ENCODE data around the gene GPAT3.
"Not testable (repeated sequence)": the region's sequence is repeated elsewhere in the genome, so short reads cannot be mapped to it uniquely, and the experiment has no call there.

GPAT3 gene

DNA sequence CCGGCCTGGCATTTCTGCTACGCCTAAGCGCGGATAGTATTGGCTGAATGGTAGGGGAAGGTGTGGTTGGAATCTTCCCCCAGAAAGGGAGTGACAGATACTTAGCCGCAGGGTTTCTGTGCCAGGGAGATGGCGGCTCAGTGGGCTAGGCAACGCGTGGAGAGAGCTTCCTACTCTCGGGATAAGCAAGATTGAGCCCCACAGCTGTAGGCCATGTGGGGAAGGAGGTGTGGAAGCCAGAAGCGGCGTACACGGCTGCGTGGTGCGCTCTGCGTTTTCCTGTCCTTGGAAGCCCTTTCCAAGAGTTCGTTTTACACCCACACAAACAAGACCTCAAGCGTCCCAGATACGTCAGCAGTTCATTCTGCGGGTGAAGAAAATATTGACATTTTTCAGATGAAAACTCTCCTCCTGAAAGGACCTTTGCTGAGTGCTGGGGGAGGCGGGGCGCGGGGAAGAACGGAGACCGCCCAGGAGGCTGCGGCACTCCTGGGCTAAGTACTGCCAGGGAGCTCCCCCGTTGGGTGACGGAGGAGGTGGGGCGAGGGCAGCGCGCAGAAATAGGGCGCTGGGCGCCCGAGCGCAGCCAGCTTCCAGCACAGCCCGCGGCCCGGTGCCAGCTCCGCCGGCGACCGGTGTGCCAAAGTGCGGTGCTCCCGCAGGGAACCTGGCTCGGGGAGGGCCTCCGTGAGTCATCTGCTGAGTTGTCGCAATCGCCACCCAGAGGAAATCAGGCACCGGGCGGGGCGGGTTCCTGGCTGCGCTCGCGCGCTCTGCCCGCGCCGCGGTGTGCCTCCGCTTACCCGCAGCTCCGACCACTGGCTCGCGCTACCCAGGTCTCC is at the start of gene GPAT3:
Gene GPAT3 (plus strand): TSS at position 589 of the 842 bp plus-strand sequence. CDS start 515 bp downstream, outside the sequence.
- Histone ChIP-seq H3K27ac (ENCODE audit: low read depth, low read length) (no peak within 1 kb of the TSS), H2AFZ (ENCODE audit: low read length, unreplicated experiment) (peak within 1 kb of the TSS; percentile 96), H3K4me1 (ENCODE audit: control insufficient read depth, insufficient read depth, low read length, unreplicated experiment) (peaks cover 17% of the 10 kb centered on the region), H3K79me2 (ENCODE audit: control insufficient read depth, insufficient read depth, low read length, unreplicated experiment) (peaks cover 4% of the 10 kb centered on the region), H3K4me3 (ENCODE audit: low read depth, low read length) (peak within 1 kb of the TSS; percentile 87), H3K27me3 (ENCODE audit: insufficient read depth, low read length) (peaks cover 20% of the 10 kb centered on the region), H3K36me3 (ENCODE audit: insufficient read depth, low read length) (no peaks in the 10 kb centered on the region)

DNA sequence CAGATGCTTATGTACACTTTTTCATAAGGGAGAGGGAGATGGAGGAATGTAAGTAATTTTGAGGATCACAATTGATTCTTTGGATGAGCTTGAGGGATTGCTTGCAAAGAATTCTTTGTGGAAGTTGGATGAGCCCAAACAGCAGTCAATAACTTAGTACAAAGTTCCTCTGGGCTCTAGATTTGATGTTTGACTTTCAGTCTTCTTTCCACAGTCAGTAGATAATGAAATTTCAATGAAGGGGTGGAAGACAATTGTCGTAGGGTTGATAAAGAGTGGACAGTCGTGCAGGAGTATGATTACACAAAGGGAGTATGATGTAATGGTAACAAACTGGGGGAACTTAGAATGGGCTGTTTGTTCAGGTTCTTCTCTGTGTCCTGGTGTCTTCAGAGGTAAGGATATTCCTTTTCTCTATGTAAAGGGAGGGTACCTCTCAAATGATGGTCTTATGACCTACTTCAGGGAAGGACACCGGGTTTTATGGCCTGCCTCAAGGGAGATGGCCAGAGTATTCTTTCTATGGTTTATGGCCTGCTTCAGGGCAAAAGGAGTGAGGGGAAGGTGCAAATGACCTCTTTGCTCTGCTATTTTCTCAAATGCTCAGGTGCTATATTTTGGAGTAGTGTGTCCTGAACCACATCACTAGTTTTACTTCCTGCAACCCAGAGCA is 49.3 kb upstream of the GPAT3 start:
- Histone ChIP-seq H3K4me3 (ENCODE audit: low read depth, low read length) (no peak overlapping the region), H3K79me2 (ENCODE audit: control insufficient read depth, insufficient read depth, low read length, unreplicated experiment) (peaks cover 2% of the 10 kb centered on the region), H3K27me3 (ENCODE audit: insufficient read depth, low read length) (no peaks in the 10 kb centered on the region), H3K4me1 (ENCODE audit: control insufficient read depth, insufficient read depth, low read length, unreplicated experiment) (peaks cover 8% of the 10 kb centered on the region), H3K27ac (ENCODE audit: low read depth, low read length) (no peak overlapping the region), H2AFZ (ENCODE audit: low read length, unreplicated experiment) (no peak overlapping the region), H3K36me3 (ENCODE audit: insufficient read depth, low read length) (no peaks in the 10 kb centered on the region)

DNA sequence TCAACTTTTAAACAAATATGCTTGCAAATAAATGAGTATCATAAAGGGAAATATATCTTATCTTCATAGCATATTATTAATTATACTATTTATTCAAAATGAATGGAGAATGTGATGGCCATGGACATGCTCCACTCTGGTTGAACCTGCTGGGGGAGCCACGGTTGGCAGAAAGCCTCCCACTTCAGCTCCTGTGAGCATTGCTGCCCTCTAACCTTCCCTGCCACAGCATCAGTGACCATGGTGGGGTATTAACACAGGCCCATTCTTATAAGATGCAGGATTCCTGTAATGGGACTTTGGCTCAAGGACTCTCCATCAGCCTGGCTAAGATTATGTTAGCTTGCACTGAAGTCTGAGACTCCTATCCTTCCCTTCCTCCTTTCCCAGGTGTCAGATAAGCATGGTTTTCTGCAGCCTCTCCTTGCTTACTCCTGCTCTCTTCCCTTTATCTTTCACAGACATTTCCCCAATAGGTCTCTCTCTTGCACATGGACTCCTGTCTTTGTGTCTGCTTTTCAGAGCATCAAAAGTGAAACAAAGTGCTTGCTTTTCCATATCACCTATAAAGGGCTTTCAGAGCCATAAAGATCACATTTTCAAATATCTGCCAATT is 46.1 kb upstream of the GPAT3 start:
- Histone ChIP-seq H3K27ac (ENCODE audit: low read depth, low read length) (no peak overlapping the region), H3K4me3 (ENCODE audit: low read depth, low read length) (no peak overlapping the region), H3K36me3 (ENCODE audit: insufficient read depth, low read length) (no peaks in the 10 kb centered on the region), H3K27me3 (ENCODE audit: insufficient read depth, low read length) (no peaks in the 10 kb centered on the region), H3K4me1 (ENCODE audit: control insufficient read depth, insufficient read depth, low read length, unreplicated experiment) (peaks cover 5% of the 10 kb centered on the region), H3K79me2 (ENCODE audit: control insufficient read depth, insufficient read depth, low read length, unreplicated experiment) (no peaks in the 10 kb centered on the region), H2AFZ (ENCODE audit: low read length, unreplicated experiment) (peak overlapping the region; percentile 63)

DNA sequence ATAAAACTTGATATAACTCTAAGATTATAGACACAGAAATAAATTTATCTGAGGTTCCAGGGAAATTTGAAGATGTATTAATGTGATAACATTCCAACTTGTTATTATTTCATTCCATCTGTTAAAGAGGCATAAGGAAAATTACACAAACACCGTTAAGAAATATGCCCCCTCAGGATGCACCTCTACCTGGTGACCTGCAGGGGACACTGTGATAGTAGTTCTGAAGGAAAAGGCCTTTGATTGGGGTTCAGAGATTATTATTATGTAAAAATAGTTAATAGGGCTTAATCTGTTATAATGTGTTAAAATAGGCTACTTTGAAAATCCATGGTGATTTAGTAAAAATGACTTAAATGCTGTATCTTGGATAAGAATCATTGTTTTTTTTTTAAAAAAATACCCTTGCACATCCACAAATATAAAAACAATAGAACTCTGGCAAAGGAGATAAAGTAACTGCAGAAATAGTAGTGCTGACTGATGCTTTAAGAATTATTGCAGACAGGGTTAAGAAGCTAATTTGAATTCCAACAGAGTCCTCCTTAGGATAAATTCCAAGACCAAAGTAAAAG is 44.9 kb upstream of the GPAT3 start:
- H3K79me2 ChIP-seq (ENCODE audit: control insufficient read depth, insufficient read depth, low read length, unreplicated experiment), result no peaks in the 10 kb centered on the region
- H3K36me3 ChIP-seq (ENCODE audit: insufficient read depth, low read length), result no peaks in the 10 kb centered on the region
- no peak overlapping the region for H3K4me3 ChIP-seq (ENCODE audit: low read depth, low read length)
- H3K4me1 ChIP-seq (ENCODE audit: control insufficient read depth, insufficient read depth, low read length, unreplicated experiment), result no peaks in the 10 kb centered on the region
- no peak overlapping the region for H2AFZ ChIP-seq (ENCODE audit: low read length, unreplicated experiment)
- H3K27me3 ChIP-seq (ENCODE audit: insufficient read depth, low read length), result no peaks in the 10 kb centered on the region
- H3K27ac ChIP-seq (ENCODE audit: low read depth, low read length), result no peak overlapping the region

DNA sequence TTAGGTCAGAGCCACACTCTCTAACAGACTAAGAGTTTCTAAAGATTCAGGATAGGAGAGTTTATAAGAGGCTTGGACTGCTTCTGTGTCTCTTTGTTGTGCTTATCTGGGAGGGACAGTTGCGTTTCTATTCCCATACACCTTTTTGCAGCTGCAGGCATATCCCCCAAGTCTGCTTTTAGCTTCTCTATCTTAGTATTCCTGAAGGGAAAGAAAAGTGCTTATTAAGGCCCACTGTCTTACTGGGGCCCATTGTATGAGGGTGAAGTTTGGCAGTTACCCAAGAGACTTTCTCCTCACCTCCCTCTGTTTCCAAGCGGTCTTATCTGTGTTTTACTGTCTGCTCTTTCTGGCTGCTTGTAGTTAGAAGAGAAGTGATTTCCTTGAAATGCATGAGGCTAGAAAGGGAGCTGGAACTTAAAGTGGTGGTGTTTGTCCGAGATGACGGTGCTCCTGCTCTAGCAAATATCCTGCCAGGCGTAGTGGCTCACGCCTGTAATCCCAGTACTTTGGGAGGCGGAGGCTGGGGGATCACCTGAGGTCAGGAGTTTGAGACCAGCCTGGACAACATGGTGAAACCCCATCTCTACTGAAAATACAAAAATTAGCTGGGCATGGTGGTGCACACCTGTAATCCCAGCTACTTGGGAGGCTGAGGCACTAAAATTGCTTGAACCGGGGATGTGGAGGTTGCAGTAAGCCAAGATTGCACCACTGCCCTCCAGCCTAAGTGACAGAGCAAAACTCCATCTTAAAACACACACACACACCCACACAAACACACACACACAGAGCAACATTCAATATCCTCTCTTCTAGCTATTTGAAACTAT is 39.6 kb upstream of the GPAT3 start:
- not testable (repeated sequence) for H3K27ac ChIP-seq (ENCODE audit: low read depth, low read length); H3K36me3 ChIP-seq (ENCODE audit: insufficient read depth, low read length); H3K4me3 ChIP-seq (ENCODE audit: low read depth, low read length); H3K4me1 ChIP-seq (ENCODE audit: control insufficient read depth, insufficient read depth, low read length, unreplicated experiment); H2AFZ ChIP-seq (ENCODE audit: low read length, unreplicated experiment); H3K79me2 ChIP-seq (ENCODE audit: control insufficient read depth, insufficient read depth, low read length, unreplicated experiment); H3K27me3 ChIP-seq (ENCODE audit: insufficient read depth, low read length)

DNA sequence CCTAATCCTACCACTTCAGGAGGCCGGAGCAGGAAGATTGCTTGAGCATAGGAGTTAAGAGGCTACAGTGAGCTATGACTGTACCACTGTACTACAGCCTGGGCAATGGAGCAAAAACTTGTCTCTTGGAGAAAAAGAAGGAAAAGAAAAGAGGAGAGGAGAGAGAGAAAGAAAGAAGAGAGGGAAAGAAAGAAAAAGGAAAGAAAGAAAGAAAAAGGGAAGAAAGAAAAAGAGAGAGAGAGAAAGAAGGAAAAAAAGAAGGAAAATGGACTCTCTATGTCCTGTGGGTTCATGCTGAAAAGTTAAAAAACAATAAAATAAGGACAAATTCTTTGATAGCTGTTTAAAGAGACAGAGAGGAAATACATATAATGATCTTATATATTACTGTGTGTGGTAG is 37.7 kb upstream of the GPAT3 start:
- H2AFZ ChIP-seq (ENCODE audit: low read length, unreplicated experiment), result no peak overlapping the region

DNA sequence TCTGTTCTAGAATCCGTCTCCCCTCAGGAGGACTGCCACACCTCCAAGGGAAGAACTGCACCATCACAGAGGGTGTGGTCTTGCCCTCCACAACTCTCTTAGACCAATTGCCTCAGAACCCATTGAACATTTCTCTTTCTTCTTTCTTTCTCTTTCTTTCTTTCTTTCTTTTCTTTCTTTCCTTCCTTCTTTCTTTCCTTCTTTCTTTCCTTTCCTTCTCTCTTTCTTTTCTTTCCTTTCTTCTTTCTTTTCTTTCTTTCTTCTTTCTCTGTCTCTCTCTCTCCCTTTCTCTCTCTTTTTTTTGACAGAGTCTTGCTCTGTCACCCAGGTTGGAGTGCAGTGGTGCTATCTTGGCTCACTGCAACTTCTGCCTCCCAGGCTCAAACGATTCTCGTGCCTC is 34.2 kb upstream of the GPAT3 start:
- not testable (repeated sequence) for H3K4me1 ChIP-seq (ENCODE audit: control insufficient read depth, insufficient read depth, low read length, unreplicated experiment); H3K36me3 ChIP-seq (ENCODE audit: insufficient read depth, low read length); H3K27me3 ChIP-seq (ENCODE audit: insufficient read depth, low read length); H3K79me2 ChIP-seq (ENCODE audit: control insufficient read depth, insufficient read depth, low read length, unreplicated experiment); H3K27ac ChIP-seq (ENCODE audit: low read depth, low read length); H3K4me3 ChIP-seq (ENCODE audit: low read depth, low read length); H2AFZ ChIP-seq (ENCODE audit: low read length, unreplicated experiment)

More for the DNA sequence above, 37.7 kb upstream of the GPAT3 start:
- Histone ChIP-seq H3K27ac (ENCODE audit: low read depth, low read length) (no peak overlapping the region), H3K4me1 (ENCODE audit: control insufficient read depth, insufficient read depth, low read length, unreplicated experiment) (no peaks in the 10 kb centered on the region), H3K4me3 (ENCODE audit: low read depth, low read length) (no peak overlapping the region), H3K27me3 (ENCODE audit: insufficient read depth, low read length) (no peaks in the 10 kb centered on the region), H3K79me2 (ENCODE audit: control insufficient read depth, insufficient read depth, low read length, unreplicated experiment) (no peaks in the 10 kb centered on the region), H3K36me3 (ENCODE audit: insufficient read depth, low read length) (no peaks in the 10 kb centered on the region)

DNA sequence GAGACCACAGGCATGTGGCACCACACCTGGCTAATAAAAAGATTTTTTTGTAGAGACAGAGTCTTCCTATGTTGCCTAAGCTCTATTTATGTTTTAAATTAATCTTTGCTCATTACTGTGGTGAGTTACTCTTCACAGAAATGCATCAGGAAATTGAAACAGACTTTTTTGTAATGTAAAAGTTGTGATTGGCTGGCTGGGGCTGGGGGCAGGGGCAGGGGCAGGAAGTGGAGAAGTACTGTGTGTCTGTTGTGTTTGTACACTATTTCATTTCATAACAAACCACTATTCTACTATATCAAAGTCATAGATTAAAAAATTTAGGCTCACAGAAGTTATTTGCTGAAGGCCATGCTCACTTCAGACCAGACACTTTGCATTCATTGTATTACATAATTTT is 31.9 kb upstream of the GPAT3 start:
- Histone ChIP-seq H3K4me1 (ENCODE audit: control insufficient read depth, insufficient read depth, low read length, unreplicated experiment) (no peaks in the 10 kb centered on the region), H3K4me3 (ENCODE audit: low read depth, low read length) (no peak overlapping the region), H3K36me3 (ENCODE audit: insufficient read depth, low read length) (no peaks in the 10 kb centered on the region), H2AFZ (ENCODE audit: low read length, unreplicated experiment) (no peak overlapping the region), H3K27me3 (ENCODE audit: insufficient read depth, low read length) (no peaks in the 10 kb centered on the region), H3K79me2 (ENCODE audit: control insufficient read depth, insufficient read depth, low read length, unreplicated experiment) (no peaks in the 10 kb centered on the region), H3K27ac (ENCODE audit: low read depth, low read length) (no peak overlapping the region)

DNA sequence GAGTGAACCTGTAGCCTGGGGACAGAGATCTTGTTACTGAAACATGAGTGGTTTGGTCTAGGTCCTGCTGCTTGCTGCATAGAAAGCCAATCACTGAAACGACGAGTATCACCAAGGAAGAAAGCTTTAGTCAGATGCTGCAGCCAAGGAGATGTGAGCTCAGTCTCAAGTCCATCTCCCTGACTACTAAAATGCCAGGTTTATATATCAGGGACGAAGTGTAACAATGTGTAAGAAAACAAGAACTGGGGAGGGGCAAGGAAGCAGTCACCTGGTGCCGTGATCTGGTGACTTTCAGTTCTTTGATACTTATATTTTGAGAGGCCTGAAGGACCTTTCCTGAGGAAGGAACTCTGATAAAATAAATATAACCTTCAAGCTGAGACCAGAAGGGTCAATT is 31.4 kb upstream of the GPAT3 start:
- H2AFZ ChIP-seq (ENCODE audit: low read length, unreplicated experiment), result no peak overlapping the region
- no peaks in the 10 kb centered on the region for H3K27me3 ChIP-seq (ENCODE audit: insufficient read depth, low read length)
- no peak overlapping the region for H3K4me3 ChIP-seq (ENCODE audit: low read depth, low read length)
- no peaks in the 10 kb centered on the region for H3K36me3 ChIP-seq (ENCODE audit: insufficient read depth, low read length)
- no peaks in the 10 kb centered on the region for H3K4me1 ChIP-seq (ENCODE audit: control insufficient read depth, insufficient read depth, low read length, unreplicated experiment)
- no peak overlapping the region for H3K27ac ChIP-seq (ENCODE audit: low read depth, low read length)
- H3K79me2 ChIP-seq (ENCODE audit: control insufficient read depth, insufficient read depth, low read length, unreplicated experiment), result no peaks in the 10 kb centered on the region

DNA sequence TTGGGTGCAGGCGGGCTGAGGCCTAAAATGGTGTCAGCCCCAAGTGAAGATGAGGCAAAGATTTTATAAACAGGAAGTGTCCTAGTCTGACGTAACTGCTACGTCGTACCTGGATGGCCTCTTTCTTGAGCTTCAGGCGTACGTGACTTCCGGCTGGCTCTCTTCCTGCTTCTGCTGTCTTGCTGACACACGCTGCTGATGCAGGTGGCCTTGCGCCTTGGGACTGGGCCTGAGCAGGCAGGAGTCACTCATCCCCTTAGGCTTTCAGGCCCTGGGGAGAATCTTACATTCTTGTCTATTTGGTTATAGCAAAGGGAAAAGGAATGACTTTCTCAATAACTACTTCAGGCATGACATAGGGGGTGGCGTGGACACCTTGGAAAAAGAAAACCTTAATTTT is 30.9 kb upstream of the GPAT3 start:
- no peak overlapping the region for H2AFZ ChIP-seq (ENCODE audit: low read length, unreplicated experiment)

More for the DNA sequence above, 30.9 kb upstream of the GPAT3 start:
- Histone ChIP-seq H3K27me3 (ENCODE audit: insufficient read depth, low read length) (no peaks in the 10 kb centered on the region), H3K79me2 (ENCODE audit: control insufficient read depth, insufficient read depth, low read length, unreplicated experiment) (no peaks in the 10 kb centered on the region), H3K4me3 (ENCODE audit: low read depth, low read length) (no peak overlapping the region), H3K4me1 (ENCODE audit: control insufficient read depth, insufficient read depth, low read length, unreplicated experiment) (no peaks in the 10 kb centered on the region), H3K27ac (ENCODE audit: low read depth, low read length) (no peak overlapping the region), H3K36me3 (ENCODE audit: insufficient read depth, low read length) (no peaks in the 10 kb centered on the region)

Data from ACC112 (cell line).